ENCODE results near the gene USP5.

GRCh38 chr12:6826734-6827436 is 25.1 kb upstream of the USP5 start:
- no peak for TF ChIP-seq CTCF (IDR thresholded peaks at IDR 0.05)
- TF ChIP-seq POLR2A (IDR thresholded peaks at IDR 0.05), result no peak
